ENCODE measurements around the gene TMEM232.
"Not testable (repeated sequence)": the region's sequence is repeated elsewhere in the genome, so short reads cannot be mapped to it uniquely, and the experiment has no call there.

The TMEM232 gene

DNA sequence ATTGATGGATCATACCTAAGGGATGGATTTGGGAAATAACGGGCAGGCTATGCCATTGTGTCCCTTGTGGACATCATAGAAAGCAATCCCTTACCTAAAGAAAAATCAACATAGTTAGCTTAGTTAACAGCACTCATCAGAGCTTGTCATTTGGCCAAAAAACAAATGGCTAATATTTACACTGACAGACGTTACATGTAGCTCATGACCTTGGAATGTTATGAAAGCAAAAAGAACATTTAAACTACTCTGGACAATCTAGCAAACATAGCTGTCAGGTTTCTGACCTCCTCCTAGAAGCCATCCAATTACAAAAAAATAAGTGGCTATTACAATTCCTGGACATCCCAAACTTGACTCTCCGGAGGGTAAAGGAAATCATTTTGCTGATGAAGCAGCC lies 23.8 kb downstream of the TMEM232 start:
- Histone ChIP-seq H3K27me3 (peaks cover 10% of the 10 kb centered on the region; the same call in 1 of the 2 replicates), H3K4me3 (ENCODE audit: low read depth, low read length) (no peak overlapping the region), H3K9me3 (no peaks in the 10 kb centered on the region), H3K36me3 (no peaks in the 10 kb centered on the region), H3K4me1 (no peaks in the 10 kb centered on the region)
- TF ChIP-seq, protein P1, sequence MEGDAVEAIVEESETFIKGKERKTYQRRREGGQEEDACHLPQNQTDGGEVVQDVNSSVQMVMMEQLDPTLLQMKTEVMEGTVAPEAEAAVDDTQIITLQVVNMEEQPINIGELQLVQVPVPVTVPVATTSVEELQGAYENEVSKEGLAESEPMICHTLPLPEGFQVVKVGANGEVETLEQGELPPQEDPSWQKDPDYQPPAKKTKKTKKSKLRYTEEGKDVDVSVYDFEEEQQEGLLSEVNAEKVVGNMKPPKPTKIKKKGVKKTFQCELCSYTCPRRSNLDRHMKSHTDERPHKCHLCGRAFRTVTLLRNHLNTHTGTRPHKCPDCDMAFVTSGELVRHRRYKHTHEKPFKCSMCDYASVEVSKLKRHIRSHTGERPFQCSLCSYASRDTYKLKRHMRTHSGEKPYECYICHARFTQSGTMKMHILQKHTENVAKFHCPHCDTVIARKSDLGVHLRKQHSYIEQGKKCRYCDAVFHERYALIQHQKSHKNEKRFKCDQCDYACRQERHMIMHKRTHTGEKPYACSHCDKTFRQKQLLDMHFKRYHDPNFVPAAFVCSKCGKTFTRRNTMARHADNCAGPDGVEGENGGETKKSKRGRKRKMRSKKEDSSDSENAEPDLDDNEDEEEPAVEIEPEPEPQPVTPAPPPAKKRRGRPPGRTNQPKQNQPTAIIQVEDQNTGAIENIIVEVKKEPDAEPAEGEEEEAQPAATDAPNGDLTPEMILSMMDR (IDR thresholded peaks at IDR 0.05; ENCODE audit: low read depth, low read length): no peak
- DNase-seq: no peak

DNA sequence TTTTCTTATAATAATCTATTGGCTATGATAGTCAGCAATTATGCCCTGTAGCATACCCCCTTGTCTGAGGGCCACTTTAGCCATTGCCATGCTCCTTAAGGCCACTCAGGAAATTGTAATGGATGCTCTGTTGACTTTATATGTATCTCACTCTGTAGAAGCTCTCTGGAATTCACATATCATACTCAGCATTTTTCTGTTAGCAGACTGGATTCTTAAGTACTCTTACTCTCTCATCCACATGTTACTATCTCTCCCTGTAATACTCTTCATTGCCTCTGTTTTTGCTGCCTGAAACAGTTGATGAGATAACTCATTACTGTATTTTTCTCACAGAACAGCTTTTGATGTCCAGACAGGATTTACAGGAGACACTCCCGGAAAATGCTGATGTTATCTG lies 24.2 kb downstream of the TMEM232 start:
- TF ChIP-seq, protein P1 (IDR thresholded peaks at IDR 0.05; ENCODE audit: low read depth, low read length): no peak
- H3K9me3 ChIP-seq: no peaks in the 10 kb centered on the region

DNA sequence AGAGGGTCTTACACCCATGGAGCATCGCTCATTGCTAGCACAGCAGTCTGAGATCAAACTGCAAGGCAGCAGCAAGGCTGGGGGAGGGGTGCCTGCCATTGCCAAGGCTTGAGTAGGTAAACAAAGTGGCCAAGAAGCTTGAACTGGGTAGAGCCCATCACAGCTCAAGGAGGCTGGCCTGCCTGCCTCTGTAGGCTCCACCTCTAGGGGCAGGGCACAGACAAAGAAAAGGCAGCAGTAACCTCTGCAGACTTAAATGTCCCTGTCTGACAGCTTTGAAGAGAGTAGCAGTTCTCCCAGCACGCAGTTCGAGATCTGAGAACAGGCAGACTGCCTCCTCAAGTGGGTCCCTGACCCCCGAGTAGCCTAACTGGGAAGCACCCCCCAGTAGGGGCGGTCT lies 33.8 kb downstream of the TMEM232 start:
- not testable (repeated sequence) for H3K27me3 ChIP-seq; H3K4me3 ChIP-seq (ENCODE audit: low read depth, low read length); H3K36me3 ChIP-seq; DNase-seq; H3K9me3 ChIP-seq; H3K4me1 ChIP-seq

More for the DNA sequence above, 24.2 kb downstream of the TMEM232 start:
- Histone ChIP-seq H3K36me3 (no peaks in the 10 kb centered on the region), H3K4me1 (no peaks in the 10 kb centered on the region), H3K27me3 (peaks cover 8% of the 10 kb centered on the region; the same call in 1 of the 2 replicates), H3K4me3 (ENCODE audit: low read depth, low read length) (no peak overlapping the region)
- no peak for DNase-seq

DNA sequence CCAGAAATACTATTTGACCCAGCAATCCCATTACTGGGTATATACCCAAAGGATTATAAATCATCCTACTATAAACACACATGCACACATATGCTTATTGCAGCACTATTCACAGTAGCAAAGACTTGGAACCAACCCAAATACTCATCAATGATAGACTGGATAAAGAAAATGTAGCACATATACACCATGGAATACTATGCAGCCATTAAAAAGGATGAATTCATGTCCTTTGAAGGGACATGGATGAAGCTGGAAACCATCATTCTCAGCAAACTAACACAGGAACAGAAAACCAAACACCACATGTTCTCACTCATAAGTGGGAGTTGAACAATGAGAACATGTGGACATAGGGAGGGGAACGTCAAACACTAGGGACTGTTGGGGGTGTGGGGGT lies 35.9 kb downstream of the TMEM232 start:
- DNase-seq; H3K4me1 ChIP-seq; H3K4me3 ChIP-seq (ENCODE audit: low read depth, low read length); H3K36me3 ChIP-seq; H3K27me3 ChIP-seq; H3K9me3 ChIP-seq: not testable (repeated sequence)

DNA sequence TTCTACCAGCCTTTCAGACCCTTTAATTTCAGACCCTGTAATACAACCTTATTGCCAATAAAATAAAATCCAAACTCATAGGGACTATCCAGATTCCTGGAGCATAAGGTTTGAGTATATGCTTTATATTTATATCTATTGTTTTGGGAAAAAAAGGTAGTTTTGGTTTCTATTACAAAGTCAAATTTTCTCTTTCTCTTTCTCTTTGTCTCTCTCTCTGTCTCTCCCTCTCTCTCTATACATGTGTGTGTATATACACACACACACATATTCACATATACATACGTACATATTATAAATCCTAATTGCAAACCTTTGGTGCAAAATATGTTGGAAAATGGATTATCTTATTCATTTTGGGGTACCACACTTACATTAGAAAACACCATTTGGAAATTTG lies 39.0 kb downstream of the TMEM232 start:
- DNase-seq: no peak
- H3K36me3 ChIP-seq: no peaks in the 10 kb centered on the region
- no peaks in the 10 kb centered on the region for H3K4me1 ChIP-seq
- TF ChIP-seq, protein P1 (IDR thresholded peaks at IDR 0.05; ENCODE audit: low read depth, low read length): no peak
- H3K4me3 ChIP-seq (ENCODE audit: low read depth, low read length): no peak overlapping the region
- H3K27me3 ChIP-seq: peaks cover 6% of the 10 kb centered on the region; the same call in 1 of the 2 replicates
- no peaks in the 10 kb centered on the region for H3K9me3 ChIP-seq

DNA sequence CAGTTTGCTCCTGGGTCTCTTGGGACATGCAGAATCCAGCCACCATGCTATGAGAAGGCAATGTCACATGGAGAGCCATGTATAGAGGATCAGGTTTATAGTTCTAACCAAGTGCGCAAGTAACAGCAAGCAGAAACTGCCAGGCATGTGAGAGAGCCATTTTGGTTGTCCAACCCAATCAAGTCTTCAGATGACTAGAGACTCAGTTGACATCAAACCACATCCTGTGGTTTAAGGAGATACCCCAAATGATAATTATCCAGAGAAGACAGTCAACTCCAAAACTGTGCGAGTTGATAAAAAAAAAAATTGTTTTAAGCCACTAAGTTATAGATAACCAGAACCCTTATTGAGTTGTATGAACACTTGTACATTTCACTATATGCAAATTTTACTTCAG lies 40.2 kb downstream of the TMEM232 start:
- no peak for DNase-seq
- TF ChIP-seq, protein P1 (IDR thresholded peaks at IDR 0.05; ENCODE audit: low read depth, low read length): no peak
- no peak overlapping the region for H3K4me3 ChIP-seq (ENCODE audit: low read depth, low read length)
- no peaks in the 10 kb centered on the region for H3K36me3 ChIP-seq
- no peaks in the 10 kb centered on the region for H3K4me1 ChIP-seq
- peaks cover 6% of the 10 kb centered on the region; the same call in 1 of the 2 replicates for H3K27me3 ChIP-seq
- no peaks in the 10 kb centered on the region for H3K9me3 ChIP-seq

DNA sequence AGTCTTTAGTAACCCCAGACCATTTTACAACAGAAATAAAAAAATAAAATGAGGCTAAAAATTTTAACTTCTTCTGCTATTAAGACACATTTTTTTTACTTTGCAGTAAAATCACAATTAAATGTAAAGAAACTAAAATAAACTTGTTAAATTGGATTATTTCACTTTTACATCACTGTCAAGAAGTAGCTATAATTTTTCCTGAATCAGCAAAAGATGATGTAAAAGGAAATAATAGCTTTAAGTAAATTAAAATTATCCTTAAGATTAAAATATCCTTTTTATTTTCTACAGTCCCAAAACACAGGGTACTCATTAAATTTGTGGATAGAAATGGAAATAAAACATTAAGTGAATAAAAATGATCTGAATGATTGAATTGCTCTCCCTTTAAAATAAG lies 44.5 kb downstream of the TMEM232 start:
- no peak for DNase-seq

More for the DNA sequence above, 44.5 kb downstream of the TMEM232 start:
- H3K9me3 ChIP-seq: no peaks in the 10 kb centered on the region
- H3K36me3 ChIP-seq: no peaks in the 10 kb centered on the region
- H3K4me1 ChIP-seq: no peaks in the 10 kb centered on the region
- peaks cover 6% of the 10 kb centered on the region; the same call in 1 of the 2 replicates for H3K27me3 ChIP-seq
- H3K4me3 ChIP-seq (ENCODE audit: low read depth, low read length): no peak overlapping the region
- TF ChIP-seq, protein P1 (IDR thresholded peaks at IDR 0.05; ENCODE audit: low read depth, low read length): no peak

All from BE2C (cell line).